SKM-1 (cell line): Measurements from ENCODE around the gene SMIM5.

Experiments
- DNase-seq: peaks from one replicate; lab custom pipeline; 2025; ENCODE audit not compliant: unreplicated experiment; lab: John Stamatoyannopoulos, UW

The SMIM5 gene

DNA sequence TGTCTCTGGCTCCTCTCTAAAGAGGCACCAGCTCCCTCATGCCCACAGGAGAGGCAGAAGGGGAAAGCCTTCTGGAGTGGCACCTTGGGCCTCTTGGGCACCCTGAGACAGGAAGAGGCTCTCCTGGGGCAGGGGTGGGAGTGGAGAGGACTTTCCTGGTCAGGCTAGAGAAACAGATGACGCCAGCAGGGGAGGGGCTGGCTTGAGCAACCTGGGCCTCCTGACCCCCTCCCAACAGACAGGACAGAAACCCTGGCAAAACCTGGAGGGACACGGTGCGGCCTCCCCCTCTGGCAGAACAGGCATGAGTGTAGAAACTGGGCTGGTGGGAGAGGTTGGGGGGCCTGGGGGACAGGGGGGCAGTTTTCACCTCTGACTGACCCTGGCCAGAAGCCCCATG, 6.1 kb downstream of the SMIM5 start:
- no peak for DNase-seq

DNA sequence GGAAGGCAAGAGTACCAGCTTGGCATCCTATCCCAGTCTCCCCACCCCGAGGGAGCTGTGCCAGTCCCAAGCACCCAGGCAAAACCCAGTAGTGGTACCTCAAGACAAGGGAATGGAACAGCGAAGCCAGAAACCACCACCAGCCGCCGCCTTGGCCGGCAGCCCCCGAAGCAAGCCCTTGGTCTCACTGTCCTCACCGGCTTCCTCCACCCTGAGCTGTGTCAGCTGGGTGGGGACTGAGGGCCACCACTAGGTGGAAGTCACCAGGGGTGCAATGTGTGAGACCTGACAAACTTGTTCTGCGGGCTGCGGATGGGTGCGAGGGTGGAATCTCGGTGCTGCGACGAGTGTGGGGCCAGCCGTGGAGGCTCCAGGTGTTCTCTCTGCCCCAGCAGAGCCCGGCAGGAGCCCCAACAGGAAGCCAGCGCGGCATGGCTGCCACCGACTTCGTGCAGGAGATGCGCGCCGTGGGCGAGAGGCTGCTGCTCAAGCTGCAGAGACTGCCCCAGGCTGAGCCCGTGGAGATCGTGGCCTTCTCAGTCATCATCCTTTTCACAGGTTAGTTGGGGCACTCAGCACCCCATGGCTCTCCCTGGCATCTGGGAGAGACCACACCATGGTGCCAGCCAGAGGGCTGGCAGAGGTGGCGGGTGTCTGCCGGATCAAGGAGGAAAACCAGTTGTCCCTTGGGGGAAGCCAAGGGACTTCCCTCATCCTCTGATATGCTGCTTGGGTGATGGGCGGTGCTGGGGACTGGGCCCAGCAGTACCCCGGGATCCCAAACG, 6.7 kb downstream of the SMIM5 start:
- no peak for DNase-seq

DNA sequence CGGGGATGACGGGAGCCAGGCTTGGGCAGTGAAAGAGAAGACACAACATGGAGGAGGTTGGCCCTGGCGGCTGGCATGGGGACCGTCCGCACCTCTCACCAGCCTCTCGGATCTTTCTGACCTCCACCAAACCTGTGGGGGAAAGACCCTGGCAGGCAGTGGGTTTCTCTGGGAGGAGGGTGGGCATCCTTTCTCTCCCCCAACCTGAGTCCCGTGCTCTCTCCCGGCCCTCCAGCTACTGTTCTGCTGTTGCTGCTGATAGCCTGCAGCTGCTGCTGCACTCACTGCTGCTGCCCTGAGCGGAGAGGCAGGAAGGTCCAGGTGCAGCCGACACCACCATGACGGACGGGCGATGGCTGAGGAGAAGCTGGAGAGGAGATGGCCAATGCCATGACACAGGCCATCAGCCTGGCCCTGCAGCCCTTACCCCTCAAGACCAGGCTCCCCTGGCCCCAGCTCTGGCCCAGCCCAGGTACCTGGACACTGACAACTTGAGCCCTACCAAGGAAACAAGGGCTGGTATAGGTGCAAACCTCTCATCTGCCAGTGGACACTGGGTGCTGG, 7.4 kb downstream of the SMIM5 start:
- no peak for DNase-seq

DNA sequence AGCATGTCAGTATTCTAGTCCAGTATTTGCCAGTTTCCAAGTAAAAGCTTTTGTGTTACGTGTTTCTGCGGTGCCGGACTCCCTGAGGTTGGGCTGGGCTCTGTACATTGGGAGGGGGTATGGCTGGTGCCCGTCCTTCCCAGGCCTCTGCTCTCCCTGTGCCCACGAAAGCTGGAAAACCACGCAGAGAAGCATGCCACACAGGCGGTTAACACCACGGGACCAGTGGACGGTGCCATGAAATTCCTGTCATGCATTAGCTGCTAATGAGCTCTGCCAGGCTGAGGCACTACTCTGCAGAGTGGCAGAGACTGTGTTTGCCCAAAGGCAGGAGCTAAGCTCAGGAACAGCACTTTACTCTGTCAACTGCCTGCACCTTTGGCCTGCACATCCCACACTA, 8.1 kb downstream of the SMIM5 start:
- no peak for DNase-seq

DNA sequence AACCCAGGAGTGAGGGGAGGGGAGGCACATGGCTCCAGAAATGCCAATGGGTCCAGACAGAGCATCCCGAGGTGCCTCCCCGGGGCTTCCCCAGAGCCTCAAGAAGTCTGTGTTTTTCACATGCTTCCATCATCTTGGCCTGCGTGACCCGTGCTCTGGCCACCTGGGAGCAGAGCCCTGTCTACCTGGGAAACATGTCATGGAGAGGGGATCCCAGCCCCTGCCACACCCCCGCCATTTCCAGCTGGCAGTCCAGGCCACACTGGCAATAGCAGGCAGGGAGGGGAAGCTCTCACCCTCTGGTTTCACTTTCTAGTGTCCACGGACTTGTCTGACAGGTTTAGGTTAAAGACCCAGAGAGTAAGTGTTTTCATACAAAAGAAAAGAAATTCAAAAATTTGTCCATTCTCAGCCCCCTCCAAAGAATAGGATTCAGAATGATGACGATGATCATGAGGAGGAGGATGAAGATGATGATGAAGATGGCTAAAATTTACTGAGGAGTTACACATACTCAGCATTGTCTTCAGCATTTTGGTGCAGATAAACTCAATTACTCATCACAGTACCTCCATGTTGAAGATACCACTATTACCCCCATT, 9.0 kb downstream of the SMIM5 start:
- DNase-seq = no peak

DNA sequence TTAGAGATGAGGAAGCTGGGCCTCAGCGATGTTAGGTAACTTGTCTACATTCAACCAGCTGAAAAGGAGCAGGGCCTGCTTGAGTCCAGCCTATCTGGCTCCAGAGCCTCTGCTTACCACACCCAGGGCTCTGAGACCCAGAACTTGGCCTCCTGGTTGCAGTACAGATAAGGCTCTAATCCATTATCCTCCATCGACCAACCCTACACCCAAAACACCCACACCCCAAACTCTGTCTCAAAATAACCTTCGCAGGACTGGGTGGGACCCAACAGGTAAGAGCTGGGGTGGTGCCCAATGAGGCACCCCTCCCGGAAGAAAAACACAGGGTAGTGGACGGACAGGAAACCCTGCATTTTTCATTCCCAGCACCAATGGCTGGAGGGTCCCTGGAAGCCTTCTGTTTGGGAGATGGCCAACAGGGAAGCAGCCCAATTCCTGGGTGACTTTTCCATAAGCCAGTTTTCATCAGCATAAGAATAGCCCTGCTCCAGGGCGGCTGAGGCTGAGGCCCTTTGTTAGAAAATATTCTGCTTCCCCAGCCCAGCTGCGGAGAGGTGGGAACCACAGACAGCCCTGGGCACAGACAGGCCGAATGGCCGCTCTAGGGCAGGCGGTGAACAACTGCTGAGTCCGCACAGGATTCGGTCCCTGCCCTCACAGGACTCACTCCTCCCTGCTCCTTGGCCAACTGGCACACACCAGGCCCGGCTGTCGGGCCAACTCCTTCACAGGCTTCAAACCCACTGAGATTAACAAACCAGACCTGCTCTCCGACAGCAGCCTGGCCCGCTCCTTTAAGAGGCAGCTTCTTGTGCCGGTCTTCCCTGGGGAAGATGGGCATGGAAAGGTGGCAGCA, 9.8 kb downstream of the SMIM5 start:
- DNase-seq = no peak

DNA sequence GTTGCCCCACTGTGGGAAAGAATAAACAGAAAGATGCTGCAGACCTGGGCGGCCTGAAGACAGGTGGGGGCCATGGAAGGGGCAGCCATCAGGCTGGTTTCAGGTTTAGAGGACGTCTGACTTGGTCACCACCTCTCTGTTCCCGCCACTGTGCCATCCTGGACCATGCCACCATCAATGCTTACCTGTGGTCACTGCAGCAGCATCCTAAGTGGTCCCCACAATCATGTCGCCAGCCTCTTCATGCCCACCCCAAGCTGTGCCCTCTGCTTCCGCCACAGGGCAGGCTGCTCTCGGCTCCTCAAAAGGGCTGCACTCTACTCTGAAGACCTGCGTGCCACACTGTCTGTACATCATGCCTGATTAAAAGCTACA, 10.4 kb downstream of the SMIM5 start:
- DNase-seq = no peak

DNA sequence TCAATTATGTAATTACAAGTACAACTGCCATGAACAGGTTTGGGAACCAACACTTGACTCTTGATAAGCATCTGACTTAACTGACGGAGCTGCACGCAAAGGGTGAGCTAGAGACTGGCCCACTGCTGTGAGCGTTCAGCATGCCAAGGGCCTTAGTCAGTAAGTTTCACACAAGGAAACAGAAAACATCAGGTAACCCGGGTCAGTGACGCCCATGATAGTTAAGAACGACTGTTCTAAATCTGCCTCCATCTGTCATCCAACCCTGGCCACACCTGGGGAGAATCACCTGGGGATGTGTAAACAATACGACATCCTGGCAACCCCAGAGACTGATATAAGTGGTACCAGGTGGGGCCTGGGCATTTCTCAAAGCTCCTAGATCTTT, 12.3 kb downstream of the SMIM5 start:
- DNase-seq = no peak

DNA sequence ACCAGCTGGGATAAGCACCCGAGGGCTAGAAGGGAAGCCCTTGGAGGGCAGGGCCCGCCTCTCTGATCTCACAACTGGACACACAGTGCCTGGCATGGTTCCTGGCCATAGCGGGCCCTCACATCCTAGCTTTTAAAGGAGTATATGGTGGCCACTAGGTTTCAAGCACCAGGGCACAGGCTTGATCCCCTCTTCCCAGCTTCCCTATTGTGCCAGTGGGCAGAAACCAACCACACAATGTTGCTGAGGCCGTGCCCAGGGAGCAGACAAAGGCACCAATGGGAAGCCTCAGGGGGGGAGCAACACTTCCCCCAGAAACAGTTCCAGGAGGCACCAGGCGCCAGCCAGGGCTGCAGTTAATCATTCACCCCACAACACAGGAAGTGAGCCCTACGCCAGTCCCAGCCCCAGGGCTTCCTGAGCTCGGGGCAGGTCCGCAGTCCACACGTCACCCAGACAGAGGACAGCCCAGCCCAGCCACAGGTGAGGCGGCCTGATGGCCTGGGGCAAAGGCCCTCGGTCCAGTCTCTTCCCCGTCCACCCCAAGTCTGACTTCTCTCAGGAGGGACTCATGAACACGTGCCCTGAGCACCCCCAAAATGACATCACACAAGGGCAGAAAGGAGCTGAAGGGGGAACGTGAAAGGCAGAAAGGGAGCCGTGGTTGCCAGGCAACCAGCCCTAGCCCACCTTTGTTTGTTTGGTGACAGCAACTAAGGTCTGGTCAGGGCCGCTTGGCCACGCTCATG, 12.8 kb downstream of the SMIM5 start:
- no peak for DNase-seq

DNA sequence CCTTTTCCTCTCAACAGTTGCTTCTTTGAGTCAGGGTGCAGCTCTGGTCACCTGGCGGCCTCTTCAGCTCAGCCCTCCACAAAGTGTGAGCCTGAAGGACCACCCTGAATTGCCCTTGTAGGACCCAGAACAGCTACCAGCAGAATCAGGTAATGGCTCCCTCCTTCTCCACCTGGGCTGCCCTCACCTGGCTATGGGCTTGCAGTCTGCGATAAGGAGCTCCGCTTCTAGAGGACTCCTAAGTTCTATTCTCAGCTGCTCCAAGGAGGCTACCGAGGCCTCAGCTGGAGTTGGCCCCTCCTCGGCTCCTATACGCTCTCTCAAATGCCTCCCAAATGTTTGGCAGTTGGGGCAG, 13.4 kb downstream of the SMIM5 start:
- no peak for DNase-seq

DNA sequence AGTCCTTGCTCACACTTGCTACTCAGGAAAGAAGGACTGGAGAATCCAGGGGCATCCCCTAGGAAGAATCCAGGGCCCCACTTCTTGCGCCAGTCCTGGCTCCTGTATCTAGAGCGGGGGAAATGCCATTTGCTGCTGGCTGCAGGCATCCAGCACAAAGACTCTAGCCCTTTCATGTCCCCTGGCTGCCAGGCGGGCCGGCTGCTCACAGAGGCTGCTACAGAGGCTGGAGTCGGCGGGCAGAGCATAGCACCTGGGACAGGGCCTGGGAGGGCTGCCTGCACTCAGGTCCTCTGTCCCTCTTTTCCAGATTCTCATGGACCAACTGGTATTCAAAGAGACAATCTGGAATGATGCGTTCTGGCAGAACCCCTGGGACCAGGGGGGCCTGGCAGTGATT, 13.8 kb downstream of the SMIM5 start:
- no peak for DNase-seq

DNA sequence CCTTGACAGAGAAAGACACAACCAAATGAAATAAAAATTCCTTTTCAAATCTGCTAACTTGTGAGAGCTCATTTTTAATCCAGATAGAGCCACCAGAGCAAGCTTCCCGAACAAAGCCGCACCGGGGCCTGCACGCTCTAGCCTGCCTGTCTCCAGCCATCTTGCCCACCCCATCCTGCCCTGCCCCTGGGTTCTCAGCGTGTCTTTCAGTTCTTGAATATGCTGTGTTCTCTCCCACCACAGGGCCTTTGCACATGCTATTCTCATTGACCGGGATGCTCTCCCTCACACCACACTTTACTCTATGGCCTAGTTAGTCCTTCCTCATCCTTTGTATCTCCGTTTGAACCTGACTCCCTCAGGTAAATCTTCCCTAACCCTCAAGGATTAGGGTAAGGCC, 14.7 kb downstream of the SMIM5 start:
- no peak for DNase-seq

DNA sequence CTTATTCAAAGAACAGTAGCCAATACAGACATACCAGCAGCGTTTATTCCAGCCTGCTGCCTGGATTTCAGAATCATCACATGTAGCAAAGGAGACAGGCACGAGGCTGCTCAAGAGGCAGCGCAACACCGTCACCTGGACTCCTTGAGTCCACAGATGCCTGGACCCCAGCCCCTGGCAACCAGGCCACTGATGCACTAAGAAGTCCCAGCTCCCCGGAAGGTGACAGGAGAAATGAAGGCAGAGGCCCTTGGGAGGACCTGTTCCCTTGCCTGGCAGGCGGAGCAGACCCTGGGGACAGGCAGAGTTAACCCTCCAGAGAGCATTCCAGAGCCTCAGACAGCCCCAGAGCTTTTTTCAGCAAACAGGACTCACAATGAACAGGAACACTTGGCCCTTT, 16.5 kb downstream of the SMIM5 start:
- DNase-seq = no peak

DNA sequence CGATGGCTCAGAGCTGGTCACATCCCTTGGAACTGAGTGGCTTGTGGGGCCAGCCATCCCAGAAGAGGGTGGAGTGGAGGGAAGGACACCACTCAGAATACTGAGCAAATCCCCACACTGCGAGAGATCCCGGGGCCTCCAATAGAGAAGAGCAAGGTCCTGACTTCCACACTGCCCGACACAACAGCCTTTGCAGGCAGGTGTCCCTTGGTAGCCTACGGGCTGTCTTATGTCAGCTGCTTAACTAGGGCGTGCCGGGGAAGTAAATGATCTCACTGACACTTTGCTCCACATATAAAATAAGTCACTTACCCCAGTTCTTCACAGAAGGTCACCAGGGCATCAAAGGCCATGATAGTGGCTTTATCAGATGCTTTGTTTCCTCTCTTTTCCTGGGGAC, 17.6 kb downstream of the SMIM5 start:
- no peak for DNase-seq

DNA sequence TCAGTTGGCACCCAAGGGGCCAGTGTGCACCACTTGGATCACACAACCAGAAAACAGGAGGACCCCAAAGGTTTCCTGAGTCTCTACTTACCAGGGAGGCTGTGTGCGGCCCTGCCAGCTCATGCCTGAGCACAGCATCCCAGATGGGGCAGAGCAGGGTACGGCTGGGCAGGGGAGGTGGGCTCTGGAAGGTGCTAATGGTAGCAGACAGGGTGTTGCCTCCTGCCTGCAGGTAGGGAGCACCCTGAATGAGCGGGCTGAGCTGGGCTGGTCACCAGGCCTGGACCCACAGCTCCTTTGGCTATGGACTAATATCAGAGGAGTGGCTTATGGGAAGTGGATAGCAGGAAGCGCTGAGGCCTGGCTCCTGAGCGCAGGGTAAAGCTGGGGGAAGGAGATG, 19.1 kb downstream of the SMIM5 start:
- DNase-seq = no peak

DNA sequence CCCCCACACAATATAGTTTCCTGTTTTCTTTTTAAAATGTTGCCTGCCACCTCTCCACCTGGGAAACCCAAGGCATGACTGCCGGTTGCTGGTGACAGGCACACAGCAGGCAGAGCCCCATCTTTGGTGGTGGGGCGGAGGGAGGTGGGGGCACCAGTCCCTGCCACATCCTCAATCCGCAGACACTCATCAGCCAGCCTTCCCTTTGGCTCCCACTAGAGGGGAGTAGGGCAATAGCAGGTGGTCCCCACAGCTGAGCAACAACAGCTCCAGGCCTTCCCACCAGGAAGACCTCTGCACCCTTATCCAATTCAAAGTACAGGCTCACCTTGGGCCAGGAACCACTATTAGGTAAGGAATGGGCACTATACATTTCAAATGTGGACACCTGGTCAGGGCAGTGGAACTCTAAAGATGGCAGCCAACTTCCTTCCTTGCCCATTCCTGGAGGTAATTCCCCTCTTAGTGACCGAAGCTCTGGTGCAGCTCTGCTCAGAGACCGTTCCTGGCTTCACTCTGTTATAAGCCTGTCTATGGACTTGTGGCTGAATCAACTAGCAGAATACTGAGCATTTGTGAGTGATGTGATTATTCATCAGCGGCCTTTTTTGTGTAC, 19.8 kb downstream of the SMIM5 start:
- DNase-seq = no peak

DNA sequence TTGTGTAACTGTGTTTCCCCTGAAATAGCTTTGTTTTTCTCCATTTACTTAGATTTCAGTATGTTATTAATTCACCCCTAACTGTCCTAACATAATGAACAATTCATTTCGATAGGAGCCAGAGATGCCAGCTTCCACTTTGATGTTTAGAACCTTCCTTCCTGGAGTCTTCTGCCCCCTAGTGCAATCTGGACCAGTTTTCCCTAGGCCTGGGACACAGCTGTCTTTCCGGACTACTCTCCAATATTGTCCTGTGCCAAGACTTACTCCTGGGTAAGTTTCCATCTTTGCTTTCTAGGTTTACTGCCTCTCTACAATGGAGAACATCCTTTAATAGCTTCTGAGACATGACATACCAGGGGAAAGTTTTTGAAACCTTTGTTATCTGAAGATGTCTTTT, 20.9 kb downstream of the SMIM5 start:
- DNase-seq = no peak

DNA sequence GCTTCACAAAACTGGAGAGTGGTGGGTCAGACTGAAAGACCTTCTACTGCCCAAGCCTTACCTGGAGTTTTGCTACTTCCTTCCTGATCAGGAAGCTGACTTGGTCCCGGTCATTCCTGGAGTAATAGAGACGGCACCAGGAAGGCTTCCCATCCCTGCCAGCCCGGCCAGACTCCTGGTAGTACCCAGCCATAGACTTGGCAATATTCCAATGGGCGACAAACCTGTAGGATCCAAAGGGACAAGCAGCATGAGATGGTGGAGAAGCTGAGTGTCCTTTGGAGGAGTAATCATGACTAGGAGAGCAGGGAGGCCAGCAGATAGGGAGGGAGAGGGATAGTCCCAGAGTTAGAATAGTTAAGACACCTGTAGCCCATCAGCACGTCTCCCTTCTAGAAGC, 25.0 kb downstream of the SMIM5 start:
- no peak for DNase-seq

DNA sequence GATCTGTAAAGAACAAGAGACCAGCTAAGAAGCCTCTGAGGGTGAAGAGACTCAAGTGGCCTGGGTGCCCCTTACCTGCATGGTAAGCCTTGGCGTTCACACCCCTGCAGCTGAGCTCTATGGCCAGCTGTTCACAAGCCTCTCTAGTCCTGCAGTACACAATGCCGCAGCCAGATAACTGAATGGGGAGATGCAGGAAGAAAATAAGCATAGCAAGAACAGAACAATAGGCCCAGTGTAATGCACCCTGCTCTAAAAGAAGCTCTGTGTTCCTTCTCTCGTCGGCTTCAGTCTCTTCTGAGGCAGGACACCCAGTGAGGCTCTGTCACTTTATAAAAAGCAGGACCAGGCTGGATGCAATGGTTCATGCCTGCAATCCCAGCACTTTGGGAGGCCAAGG, 28.3 kb downstream of the SMIM5 start:
- no peak for DNase-seq

DNA sequence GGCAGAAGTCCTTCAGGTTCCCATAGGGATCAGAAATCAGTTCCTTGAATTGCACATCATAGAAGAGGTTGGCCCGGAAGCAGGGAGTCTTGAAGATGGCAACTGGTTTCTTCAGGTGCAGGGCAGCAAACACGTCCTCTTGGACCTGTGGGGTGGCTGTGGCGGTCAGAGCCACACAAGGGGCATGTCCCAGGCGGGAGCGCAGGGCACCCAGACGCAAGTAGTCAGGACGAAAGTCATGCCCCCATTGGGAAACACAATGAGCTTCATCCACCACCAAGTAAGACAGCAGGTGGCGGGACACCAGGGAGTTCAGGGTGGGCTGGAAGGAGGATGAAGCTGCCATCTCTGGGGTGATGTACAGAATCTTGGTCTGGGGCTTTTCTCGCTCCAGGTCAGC, 29.3 kb downstream of the SMIM5 start:
- DNase-seq = no peak

DNA sequence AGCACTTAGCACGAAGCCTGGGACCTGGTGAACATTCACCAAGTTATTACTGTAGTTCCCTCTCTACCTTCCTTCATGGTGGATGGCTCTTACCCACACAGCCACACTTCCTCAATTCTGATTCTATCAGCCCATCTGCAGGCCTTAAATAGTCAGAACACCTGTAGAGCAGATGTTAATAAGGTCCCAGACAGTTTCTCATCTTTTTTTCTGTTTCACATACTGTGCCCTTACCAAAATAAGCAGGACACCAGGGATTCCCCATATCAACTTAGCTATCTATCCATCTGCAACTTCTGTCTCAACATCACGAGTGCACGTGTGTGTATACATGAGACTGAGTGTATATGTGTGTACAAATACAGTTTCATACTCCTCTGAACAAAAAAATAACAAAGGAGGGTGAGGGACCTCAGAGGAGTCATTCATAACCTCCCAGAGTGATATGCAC, 30.9 kb downstream of the SMIM5 start:
- no peak for DNase-seq
